Activated naive CD8-positive, alpha-beta T cell treated with anti-CD3 and anti-CD28 coated beads for 36 hours (primary cell): ENCODE measurements around the gene NPLOC4. TPM values are rescaled to one million over a fixed set of nuclear protein-coding genes. Genes with fewer than 3 reads are reported as not detected.
"Not testable (repeated sequence)": the region's sequence is repeated elsewhere in the genome, so short reads cannot be mapped to it uniquely, and the experiment has no call there.

Source experiments
- DNase-seq: peaks from one replicate; pipeline ENCODE4 v3.0.0; 2021
- H3K27ac Mint-ChIP-seq: one replicate; pipeline ENCODE4 v1.8.0; 2022; ENCODE audit warnings: mild to moderate bottlenecking, moderate library complexity, mixed read lengths
- H3K27me3 Mint-ChIP-seq: one replicate; pipeline ENCODE4 v1.8.0; 2022; ENCODE audit warnings: mild to moderate bottlenecking, mixed read lengths
- H3K36me3 Mint-ChIP-seq: one replicate; pipeline ENCODE4 v1.8.0; 2021; ENCODE audit warnings: mild to moderate bottlenecking, mixed read lengths
- H3K4me1 Mint-ChIP-seq: one replicate; pipeline ENCODE4 v1.8.0; 2021; ENCODE audit warnings: mixed read lengths
- H3K4me3 Mint-ChIP-seq: one replicate; pipeline ENCODE4 v1.8.0; 2022; ENCODE audit warnings: mild to moderate bottlenecking, moderate library complexity, mixed read lengths
- H3K9me3 Mint-ChIP-seq: one replicate; pipeline ENCODE4 v1.8.0; 2022; ENCODE audit warnings: mixed read lengths
- total RNA-seq, 2 experiments: library from RNA; stranded (reverse); gene quantifications; one replicate each; pipeline ENCODE4 v1.2.3, GENCODE V29; 2021

Gene NPLOC4
- total RNA-seq, 2 experiments from 2014 or later: 103 TPM

- Mint-ChIP-seq H3K27me3 (peaks cover 28% of the 10 kb centered on the region), H3K36me3 (peaks cover 5% of the 10 kb centered on the region), H3K4me3 (no peak overlapping the region), H3K27ac (no peak overlapping the region), H3K9me3 (no peaks in the 10 kb centered on the region), H3K4me1 (no peaks in the 10 kb centered on the region)
- peak; percentile 28 for DNase-seq
Measured at GRCh38 chr17:81536299-81537290, 100.3 kb downstream of the NPLOC4 start.

- Mint-ChIP-seq H3K9me3 (no peaks in the 10 kb centered on the region), H3K36me3 (peaks cover 2% of the 10 kb centered on the region), H3K4me3 (no peak overlapping the region), H3K27ac (no peak overlapping the region), H3K27me3 (peaks cover 28% of the 10 kb centered on the region), H3K4me1 (no peaks in the 10 kb centered on the region)
- DNase-seq: no peak
Measured at GRCh38 chr17:81535480-81536298, 101.2 kb downstream of the NPLOC4 start.

- Mint-ChIP-seq H3K27me3 (peaks cover 28% of the 10 kb centered on the region), H3K36me3 (peaks cover 2% of the 10 kb centered on the region), H3K4me3 (no peak overlapping the region), H3K27ac (no peak overlapping the region), H3K9me3 (no peaks in the 10 kb centered on the region), H3K4me1 (no peaks in the 10 kb centered on the region)
- DNase-seq: no peak
Measured at GRCh38 chr17:81535007-81535328, 101.9 kb downstream of the NPLOC4 start.

GRCh38 chr17:81534157-81535006 lies 102.5 kb downstream of the NPLOC4 start:
- no peaks in the 10 kb centered on the region for H3K4me1 Mint-ChIP-seq
- no peak overlapping the region for H3K4me3 Mint-ChIP-seq
- H3K27ac Mint-ChIP-seq: no peak overlapping the region
- peaks cover 28% of the 10 kb centered on the region for H3K27me3 Mint-ChIP-seq
- no peak for DNase-seq
- H3K9me3 Mint-ChIP-seq: no peaks in the 10 kb centered on the region
- H3K36me3 Mint-ChIP-seq: peaks cover 2% of the 10 kb centered on the region

GRCh38 chr17:81533339-81534141 lies 103.4 kb downstream of the NPLOC4 start:
- no peaks in the 10 kb centered on the region for H3K4me1 Mint-ChIP-seq
- no peak overlapping the region for H3K4me3 Mint-ChIP-seq
- no peak for DNase-seq
- peaks cover 2% of the 10 kb centered on the region for H3K36me3 Mint-ChIP-seq
- no peaks in the 10 kb centered on the region for H3K9me3 Mint-ChIP-seq
- peaks cover 28% of the 10 kb centered on the region for H3K27me3 Mint-ChIP-seq
- H3K27ac Mint-ChIP-seq: no peak overlapping the region

- Mint-ChIP-seq H3K27me3 (peaks cover 23% of the 10 kb centered on the region), H3K36me3 (no peaks in the 10 kb centered on the region), H3K9me3 (no peaks in the 10 kb centered on the region), H3K4me3 (no peak overlapping the region), H3K4me1 (no peaks in the 10 kb centered on the region), H3K27ac (no peak overlapping the region)
- no peak for DNase-seq
Measured at GRCh38 chr17:81532490-81533287, 104.2 kb downstream of the NPLOC4 start.

- H3K9me3 Mint-ChIP-seq, H3K4me3 Mint-ChIP-seq, DNase-seq, H3K36me3 Mint-ChIP-seq, H3K27ac Mint-ChIP-seq, H3K4me1 Mint-ChIP-seq: not testable (repeated sequence)
- H3K27me3 Mint-ChIP-seq: peaks cover 17% of the 10 kb centered on the region
Measured at GRCh38 chr17:81531998-81532404, 104.9 kb downstream of the NPLOC4 start.

GRCh38 chr17:81531013-81531412 lies 105.9 kb downstream of the NPLOC4 start:
- H3K27ac Mint-ChIP-seq, H3K9me3 Mint-ChIP-seq, H3K36me3 Mint-ChIP-seq, H3K4me3 Mint-ChIP-seq, H3K4me1 Mint-ChIP-seq, DNase-seq: not testable (repeated sequence)
- peaks cover 16% of the 10 kb centered on the region for H3K27me3 Mint-ChIP-seq

- no peak for DNase-seq
- Mint-ChIP-seq H3K9me3 (no peaks in the 10 kb centered on the region), H3K27me3 (peaks cover 5% of the 10 kb centered on the region), H3K4me1 (no peaks in the 10 kb centered on the region), H3K27ac (no peak overlapping the region), H3K36me3 (no peaks in the 10 kb centered on the region), H3K4me3 (no peak overlapping the region)
Measured at GRCh38 chr17:81529437-81529803, 107.5 kb downstream of the NPLOC4 start.

- H3K36me3 Mint-ChIP-seq: no peaks in the 10 kb centered on the region
- H3K27me3 Mint-ChIP-seq: peaks cover 5% of the 10 kb centered on the region
- no peak overlapping the region for H3K27ac Mint-ChIP-seq
- H3K9me3 Mint-ChIP-seq: no peaks in the 10 kb centered on the region
- no peak overlapping the region for H3K4me3 Mint-ChIP-seq
- DNase-seq: no peak
- H3K4me1 Mint-ChIP-seq: no peaks in the 10 kb centered on the region
Measured at GRCh38 chr17:81528651-81529436, 108.1 kb downstream of the NPLOC4 start.

- DNase-seq: no peak
- H3K27ac Mint-ChIP-seq: no peak overlapping the region
- H3K9me3 Mint-ChIP-seq: no peaks in the 10 kb centered on the region
- H3K36me3 Mint-ChIP-seq: no peaks in the 10 kb centered on the region
- no peak overlapping the region for H3K4me3 Mint-ChIP-seq
- peaks cover 5% of the 10 kb centered on the region for H3K27me3 Mint-ChIP-seq
- H3K4me1 Mint-ChIP-seq: no peaks in the 10 kb centered on the region
Measured at GRCh38 chr17:81528384-81528650, 108.6 kb downstream of the NPLOC4 start.

- Mint-ChIP-seq H3K4me1 (no peaks in the 10 kb centered on the region), H3K27me3 (peaks cover 5% of the 10 kb centered on the region), H3K9me3 (no peaks in the 10 kb centered on the region), H3K27ac (no peak within 1 kb of the TSS), H3K36me3 (no peaks in the 10 kb centered on the region), H3K4me3 (no peak within 1 kb of the TSS)
- DNase-seq: no peak
Measured at GRCh38 chr17:81527591-81528383, 109.1 kb downstream of the NPLOC4 start, which contains the start of gene FSCN2. TSS of gene FSCN2 (plus strand) at chr17:81528377. CDS start at chr17:81528532, 155 bp downstream.
